ENCODE measurements around the gene PPP3R1. TPM values are rescaled to one million over a fixed set of nuclear protein-coding genes. Genes with fewer than 3 reads are reported as not detected.

Gene PPP3R1
- total and polyA plus RNA-seq, 2 of the 8 experiments (the other 6 are each of a cell fraction or from before 2014, with no cell fraction given), result 9.3 to 85.1 TPM

GRCh38 chr2:68185541-68186164, 66.7 kb downstream of the PPP3R1 start (continued):
- TF ChIP-seq CHD7 (IDR thresholded peaks at IDR 0.05; ENCODE audit: insufficient replicate concordance, low read length), result no peak

Data from H1 (cell line).